ENCODE data around the gene LRRC17. TPM values are rescaled to one million over a fixed set of nuclear protein-coding genes. Genes with fewer than 3 reads are reported as not detected.

The LRRC17 gene
- 0.07 to 0.14 TPM (median 0.09 TPM) in 3 of 5 replicates, not detected in the others for total RNA-seq (2022; extraction: Qiagen RNA extraction)

GRCh38 chr7:102912742-102913141, at the start of gene LRRC17:
Gene LRRC17 (plus strand): TSS chr7:102913000. CDS start chr7:102933914, 20,914 bp downstream.

Other genes with a start within 250 kb of the LRRC17 start
- gene POLR2J2, start 241.3 kb upstream of the LRRC17 start, total RNA-seq (2022; extraction: Qiagen RNA extraction), result 0.23 to 0.46 TPM (median 0.26 TPM) in 5 replicates
- gene FAM185A, start 164.0 kb upstream of the LRRC17 start, total RNA-seq (2022; extraction: Qiagen RNA extraction), result 6.7 to 7.9 TPM (median 7.1 TPM) in 5 replicates
- 0.18 to 0.53 TPM (median 0.40 TPM) in 5 replicates for gene FBXL13, start 161.8 kb downstream of the LRRC17 start, total RNA-seq (2022; extraction: Qiagen RNA extraction)
- 27.1 to 35.1 TPM (median 31.9 TPM) in 5 replicates for gene ARMC10, start 162.1 kb downstream of the LRRC17 start, total RNA-seq (2022; extraction: Qiagen RNA extraction)
- 3.0 to 4.0 TPM (median 3.3 TPM) in 5 replicates for gene NAPEPLD, start 236.1 kb downstream of the LRRC17 start, total RNA-seq (2022; extraction: Qiagen RNA extraction)